Measurements from ENCODE around the gene ANKHD1. TPM values are rescaled to one million over a fixed set of nuclear protein-coding genes. Genes with fewer than 3 reads are reported as not detected.
A peak's percentile ranks its signal among the peaks of the same experiment; 100 is the strongest.
"Not testable (repeated sequence)": the region's sequence is repeated elsewhere in the genome, so short reads cannot be mapped to it uniquely, and the experiment has no call there.

The ANKHD1 gene
- total RNA-seq, 2 donors from 2014 or later = 85.6 to 95.9 TPM

- Mint-ChIP-seq H3K4me3 (no peak overlapping the region), H3K36me3 (ENCODE audit: low read depth) (peaks cover 17% of the 10 kb centered on the region), H3K9me3 (peaks cover 1% of the 10 kb centered on the region), H3K27me3 (ENCODE audit: insufficient read depth) (no peaks in the 10 kb centered on the region), H3K4me1 (peaks cover 19% of the 10 kb centered on the region), H3K27ac (no peak overlapping the region)
- no peaks in the 10 kb centered on the region for H3K4me1 ChIP-seq (ENCODE audit: control insufficient read depth, insufficient read depth, low read length)
- H3K36me3 ChIP-seq (ENCODE audit: control insufficient read depth, insufficient read depth, low read length) = peaks cover 3% of the 10 kb centered on the region
- no peak overlapping the region for H3K27ac ChIP-seq (ENCODE audit: low read depth, low read length)
- DNase-seq = no peak
- no peak overlapping the region for H3K9ac ChIP-seq (ENCODE audit: extremely low read depth, low read length, poor library complexity, severe bottlenecking)
- TF ChIP-seq CTCF (conservative IDR thresholded peaks at IDR 0.05) = no peak
- no peak overlapping the region for H3K4me3 ChIP-seq (ENCODE audit: low read length)
- peaks cover 2% of the 10 kb centered on the region for H3K9me3 ChIP-seq (ENCODE audit: control insufficient read depth, low read length)
- WGBS, 2 experiments (ENCODE audit: insufficient coverage in 1 of 2, insufficient read length in 1 of 2) = 88 to 94% methylated on average over 4 of the region's 4 CpGs
- no peaks in the 10 kb centered on the region for H3K27me3 ChIP-seq (ENCODE audit: control insufficient read depth, insufficient read depth, low read length, poor library complexity, severe bottlenecking)
Observed at GRCh38 chr5:140420226-140420570, 18.6 kb downstream of the ANKHD1 start.

- Mint-ChIP-seq H3K27ac (no peak overlapping the region), H3K4me1 (peaks cover 19% of the 10 kb centered on the region), H3K36me3 (ENCODE audit: low read depth) (peaks cover 23% of the 10 kb centered on the region)
Observed at GRCh38 chr5:140420665-140421361, 19.2 kb downstream of the ANKHD1 start.

GRCh38 chr5:140421375-140421774, 19.7 kb downstream of the ANKHD1 start:
- peaks cover 21% of the 10 kb centered on the region for H3K36me3 Mint-ChIP-seq (ENCODE audit: low read depth)

More at GRCh38 chr5:140420665-140421361, 19.2 kb downstream of the ANKHD1 start:
- Histone ChIP-seq H3K27ac (ENCODE audit: low read depth, low read length) (no peak overlapping the region), H3K9me3 (ENCODE audit: control insufficient read depth, low read length) (peaks cover 8% of the 10 kb centered on the region), H3K9ac (ENCODE audit: extremely low read depth, low read length, poor library complexity, severe bottlenecking) (no peak overlapping the region), H3K4me1 (ENCODE audit: control insufficient read depth, insufficient read depth, low read length) (no peaks in the 10 kb centered on the region), H3K4me3 (ENCODE audit: low read length) (no peak overlapping the region), H3K36me3 (ENCODE audit: control insufficient read depth, insufficient read depth, low read length) (peaks cover 9% of the 10 kb centered on the region), H3K27me3 (ENCODE audit: control insufficient read depth, insufficient read depth, low read length, poor library complexity, severe bottlenecking) (no peaks in the 10 kb centered on the region)
- no peaks in the 10 kb centered on the region for H3K27me3 Mint-ChIP-seq (ENCODE audit: insufficient read depth)
- DNase-seq = no peak
- peaks cover 3% of the 10 kb centered on the region for H3K9me3 Mint-ChIP-seq
- peak overlapping the region; percentile 29 for H3K4me3 Mint-ChIP-seq
- 92 to 100% methylated on average over 1 to 5 of the region's 5 CpGs for WGBS, 2 experiments (ENCODE audit: insufficient coverage in 1 of 2, insufficient read length in 1 of 2)
- TF ChIP-seq CTCF (conservative IDR thresholded peaks at IDR 0.05) = no peak

More at GRCh38 chr5:140421375-140421774, 19.7 kb downstream of the ANKHD1 start:
- H3K4me1 ChIP-seq (ENCODE audit: control insufficient read depth, insufficient read depth, low read length); H3K27ac ChIP-seq (ENCODE audit: low read depth, low read length); H3K27ac Mint-ChIP-seq; H3K9ac ChIP-seq (ENCODE audit: extremely low read depth, low read length, poor library complexity, severe bottlenecking); H3K27me3 ChIP-seq (ENCODE audit: control insufficient read depth, insufficient read depth, low read length, poor library complexity, severe bottlenecking); H3K4me3 ChIP-seq (ENCODE audit: low read length); H3K27me3 Mint-ChIP-seq (ENCODE audit: insufficient read depth); H3K9me3 Mint-ChIP-seq: not testable (repeated sequence)
- peaks cover 11% of the 10 kb centered on the region for H3K36me3 ChIP-seq (ENCODE audit: control insufficient read depth, insufficient read depth, low read length)
- H3K4me3 Mint-ChIP-seq = peak overlapping the region; percentile 29
- WGBS, 2 experiments (ENCODE audit: insufficient coverage in 1 of 2, insufficient read length in 1 of 2) = 59 to 74% methylated on average over 7 of the region's 7 CpGs
- peaks cover 11% of the 10 kb centered on the region for H3K9me3 ChIP-seq (ENCODE audit: control insufficient read depth, low read length)
- H3K4me1 Mint-ChIP-seq = peaks cover 19% of the 10 kb centered on the region
- peak; percentile 77 for DNase-seq

Measured in endodermal cell (in vitro differentiated cells).